GM21360 (cell line): ENCODE measurements around the gene MRPL28.
"Not testable (repeated sequence)": the region's sequence is repeated elsewhere in the genome, so short reads cannot be mapped to it uniquely, and the experiment has no call there.

Experiments
- ATAC-seq: cut with Tn5 transposase; IDR thresholded peaks from one replicate; pipeline ENCODE4 v1.9.1; 2021; ENCODE audit warnings: mild to moderate bottlenecking, moderate library complexity; ENCODE audit not compliant: unreplicated experiment

MRPL28 gene

GRCh38 chr16:391885-392335 is 21.6 kb upstream of the MRPL28 start:
- ATAC-seq = no peak

GRCh38 chr16:389352-389751 is 19.0 kb upstream of the MRPL28 start:
- ATAC-seq = no peak

- ATAC-seq = not testable (repeated sequence)
Observed at GRCh38 chr16:387761-388666, 17.7 kb upstream of the MRPL28 start.

- ATAC-seq = no peak
Observed at GRCh38 chr16:386641-387156, 16.4 kb upstream of the MRPL28 start.

GRCh38 chr16:383326-384051 is 13.2 kb upstream of the MRPL28 start:
- ATAC-seq = no peak

GRCh38 chr16:381789-382717 is 11.7 kb upstream of the MRPL28 start, which contains the start of gene PGAP6:
PGAP6 (minus strand) TSS chr16:381978; CDS start chr16:381821, 157 bp downstream.
- ATAC-seq = peak; percentile 47

GRCh38 chr16:381012-381788 is 10.9 kb upstream of the MRPL28 start:
- ATAC-seq = peak; percentile 7

GRCh38 chr16:380762-381011 is 10.3 kb upstream of the MRPL28 start:
- no peak for ATAC-seq

GRCh38 chr16:379961-380761 is 9.8 kb upstream of the MRPL28 start:
- ATAC-seq = no peak

GRCh38 chr16:379183-379960 is 9.0 kb upstream of the MRPL28 start:
- no peak for ATAC-seq

GRCh38 chr16:378821-379182 is 8.5 kb upstream of the MRPL28 start:
- ATAC-seq = no peak

- not testable (repeated sequence) for ATAC-seq
Observed at GRCh38 chr16:378113-378820, 7.9 kb upstream of the MRPL28 start.

- ATAC-seq = no peak
Observed at GRCh38 chr16:377419-377951, 7.1 kb upstream of the MRPL28 start.

- ATAC-seq = no peak
Observed at GRCh38 chr16:376817-377418, 6.6 kb upstream of the MRPL28 start.

GRCh38 chr16:375927-376816 is 5.8 kb upstream of the MRPL28 start:
- ATAC-seq = no peak

GRCh38 chr16:375212-375611 is 4.9 kb upstream of the MRPL28 start:
- ATAC-seq = no peak
